B cell (primary cell): ENCODE results near the gene CUBN. TPM values are rescaled to one million over a fixed set of nuclear protein-coding genes. Genes with fewer than 3 reads are reported as not detected.

Experiments used
- ATAC-seq: fragments of 200-7000 bp; cut with Tn5 transposase; one replicate; pipeline ENCODE4 v1.10.0; 2021; ENCODE audit warnings: low read depth, mild to moderate bottlenecking, moderate number of reproducible peaks, moderate library complexity
- CTCF ChIA-PET: fragments of 350-600 bp; sonication (Branson Sonifier 250); formaldehyde crosslinking; loops from one replicate; lab custom pipeline; 2021; ENCODE audit warnings: antibody characterized with exemption, inconsistent platforms; lab: Charles Lee
- POLR2A ChIA-PET: fragments of 350-600 bp; sonication (Branson Sonifier 250); formaldehyde crosslinking; loops from one replicate; lab custom pipeline; 2021; ENCODE audit warnings: antibody characterized with exemption; lab: Charles Lee
- DNase-seq: peaks from one replicate; pipeline ENCODE4 v3.0.0; 2013
- H2AFZ ChIP-seq: 2 replicates; pipeline ENCODE4 v1.6.1; 2012; ENCODE audit warnings: mild to moderate bottlenecking, low read depth, low read length; ENCODE audit not compliant: insufficient read depth, poor library complexity, severe bottlenecking
- H3K27ac ChIP-seq, 2 donors: 1 replicate in 1 of 2; 2 replicates in 1 of 2; pipeline ENCODE4 v1.5.1; 2012 to 2013; ENCODE audit warnings: low read length in 2 of 2, mild to moderate bottlenecking in 2 of 2, moderate library complexity in 1 of 2
- H3K27me3 ChIP-seq, 4 experiments: fragments of 200-600 bp in 1 of 4; sonication (generic) in 1 of 4; replicated peaks in 1 of 4; 1 replicate in 2 of 4; 2 replicates in 2 of 4; pipeline versions ENCODE4 v1.6.1 to v1.7.0; 2013 to 2016; ENCODE audit warnings: low read length in 3 of 4, mild to moderate bottlenecking in 2 of 4, mixed read lengths in 1 of 4, moderate library complexity in 1 of 4; ENCODE audit not compliant: insufficient read depth in 4 of 4, control insufficient read depth in 3 of 4; ENCODE audit errors: control extremely low read depth in 1 of 4
- H3K36me3 ChIP-seq, 2 experiments: replicated peaks in 1 of 2; 1 replicate in 1 of 2; 2 replicates in 1 of 2; pipeline versions ENCODE4 v1.6.1 to v1.7.1; 2013; ENCODE audit warnings: low read length in 1 of 2; ENCODE audit not compliant: insufficient read depth in 2 of 2, control insufficient read depth in 1 of 2; ENCODE audit errors: control extremely low read depth in 1 of 2, extremely low read depth in 1 of 2
- H3K4me1 ChIP-seq, 2 donors: fragments of 200-600 bp in 1 of 2; sonication (generic) in 1 of 2; 1 replicate in 1 of 2; 2 replicates in 1 of 2; pipeline versions ENCODE4 v1.5.1 to v1.6.1; 2013 to 2017; ENCODE audit warnings: low read length in 2 of 2; ENCODE audit not compliant: control insufficient read depth in 2 of 2, insufficient read depth in 2 of 2
- H3K4me2 ChIP-seq: replicated peaks from 2 replicates; pipeline ENCODE3; 2012; ENCODE audit warnings: mild to moderate bottlenecking, low read depth, low read length; ENCODE audit not compliant: poor library complexity, severe bottlenecking
- H3K4me3 ChIP-seq, 5 experiments: fragments of 200-600 bp in 1 of 5; sonication (generic) in 1 of 5; 1 replicate in 3 of 5; 2 replicates in 2 of 5; pipeline versions ENCODE4 v1.5.1 to v1.7.0; 2011 to 2016; ENCODE audit warnings: low read length in 4 of 5, mild to moderate bottlenecking in 4 of 5, low read depth in 2 of 5, control low read depth in 1 of 5, moderate library complexity in 1 of 5; ENCODE audit not compliant: insufficient read depth in 1 of 5; ENCODE audit errors: control extremely low read depth in 1 of 5, extremely low read depth in 1 of 5
- H3K79me2 ChIP-seq: fragments of 200-600 bp; sonication (generic); one replicate; pipeline ENCODE4 v1.6.0; 2016; ENCODE audit warnings: low read length; ENCODE audit not compliant: control insufficient read depth, insufficient read depth
- H3K9ac ChIP-seq: fragments of 200-600 bp; sonication (generic); 2 replicates; pipeline ENCODE4 v1.6.1; 2017; ENCODE audit warnings: mild to moderate bottlenecking, low read length, moderate library complexity
- H3K9me3 ChIP-seq, 3 donors: one replicate each; pipeline versions ENCODE4 v1.6.1 to v1.7.1; 2013; ENCODE audit warnings: low read length in 2 of 3; ENCODE audit not compliant: control insufficient read depth in 2 of 3, insufficient read depth in 1 of 3; ENCODE audit errors: control extremely low read depth in 1 of 3
- H4K20me1 ChIP-seq: 2 replicates; pipeline ENCODE4 v1.6.0; 2012; ENCODE audit warnings: mild to moderate bottlenecking, low read length; ENCODE audit not compliant: insufficient read depth, control insufficient read depth, poor library complexity, severe bottlenecking
- H3K27ac Mint-ChIP-seq: one replicate; pipeline ENCODE4 v1.8.0; 2021; ENCODE audit warnings: mixed read lengths
- H3K27me3 Mint-ChIP-seq: one replicate; pipeline ENCODE4 v1.8.0; 2021; ENCODE audit warnings: mixed read lengths
- H3K4me1 Mint-ChIP-seq: one replicate; pipeline ENCODE4 v1.8.0; 2021; ENCODE audit warnings: mixed read lengths
- H3K4me3 Mint-ChIP-seq: one replicate; pipeline ENCODE4 v1.8.0; 2021; ENCODE audit warnings: mixed read lengths
- H3K9me3 Mint-ChIP-seq: one replicate; pipeline ENCODE4 v1.8.0; 2022; ENCODE audit warnings: mixed read lengths; ENCODE audit not compliant: insufficient read depth
- CTCF ChIP-seq: fragments of 200-600 bp; IDR thresholded peaks from one replicate; pipeline ENCODE4 v1.8.0; 2022; ENCODE audit warnings: antibody characterized with exemption, mild to moderate bottlenecking
- EZH2 ChIP-seq: IDR thresholded peaks from 2 replicates; pipeline ENCODE4 v1.6.1; 2012; ENCODE audit warnings: borderline replicate concordance, low read depth, mild to moderate bottlenecking, moderate library complexity, low read length; ENCODE audit not compliant: insufficient read depth, poor library complexity, severe bottlenecking
- WGBS: methylation state at CpG from one replicate; pipeline ENCODE4 v1.1.5; 2013; ENCODE audit warnings: missing lambda C conversion rate; ENCODE audit not compliant: insufficient coverage; 5-methylcytosine and 5-hydroxymethylcytosine counted together
- intact Hi-C: fragments of 100-400 bp; cut with micrococcal nuclease; formaldehyde crosslinking; loops from one replicate; pipeline ENCODE4 v1.10.0; 2022
- polyA plus RNA-seq: library from polyadenylated mRNA; depleted of rRNA; stranded (reverse); fragments of >200 nt; gene quantifications from 2 replicates; pipeline ENCODE4 v1.2.3, GENCODE V29; 2012
- total RNA-seq, 2 donors: library from RNA; stranded (reverse); fragments of 120-200 nt in 1 of 2; gene quantifications; 1 replicate in 1 of 2; 2 replicates in 1 of 2; pipeline versions ENCODE4 v1.2.3 to v1.2.4, GENCODE V29; 2013 to 2022

The CUBN gene
- total and polyA plus RNA-seq, 2 donors (not counting 1 experiment from before 2014, with no cell fraction given) = 4.2 to 5.7 TPM

- no peak overlapping the region for H3K27ac Mint-ChIP-seq
- no peaks in the 10 kb centered on the region for H4K20me1 ChIP-seq
- H3K9me3 ChIP-seq = no peaks in the 10 kb centered on the region
- DNase-seq = no peak
- no peaks in the 10 kb centered on the region for H3K4me1 Mint-ChIP-seq
- no peak overlapping the region for H2AFZ ChIP-seq
- H3K4me2 ChIP-seq = no peak overlapping the region
- no peaks in the 10 kb centered on the region for H3K36me3 ChIP-seq
- POLR2A ChIA-PET = no interaction called here
- no peak overlapping the region for H3K9ac ChIP-seq
- CTCF ChIA-PET = no interaction called here
- no peaks in the 10 kb centered on the region for H3K4me1 ChIP-seq
- H3K27me3 Mint-ChIP-seq = no peaks in the 10 kb centered on the region
- no peaks in the 10 kb centered on the region for H3K9me3 Mint-ChIP-seq
- no peak overlapping the region for H3K4me3 ChIP-seq
- H3K4me3 Mint-ChIP-seq = no peak overlapping the region
- 96% methylated on average over 4 of the region's 7 CpGs for WGBS
- H3K27ac ChIP-seq = no peak overlapping the region
- no peak for ATAC-seq
- intact Hi-C loops = no loop called here
- TF ChIP-seq EZH2 = no peak
- TF ChIP-seq CTCF = no peak
- H3K79me2 ChIP-seq = no peaks in the 10 kb centered on the region
- H3K27me3 ChIP-seq = no peaks in the 10 kb centered on the region
These were observed 164.3 kb downstream of the CUBN start for GRCh38 chr10:16965344-16965616.

GRCh38 chr10:16964576-16965343 lies 164.9 kb downstream of the CUBN start:
- DNase-seq (no peak), ATAC-seq (no peak)
- ChIA-PET POLR2A (no interaction called here), CTCF (no interaction called here)
- Histone ChIP-seq H2AFZ (no peak overlapping the region), H4K20me1 (no peaks in the 10 kb centered on the region), H3K79me2 (no peaks in the 10 kb centered on the region), H3K4me2 (no peak overlapping the region), H3K27me3 (no peaks in the 10 kb centered on the region), H3K4me1 (no peaks in the 10 kb centered on the region), H3K9ac (no peak overlapping the region), H3K27ac (no peak overlapping the region), H3K9me3 (no peaks in the 10 kb centered on the region), H3K36me3 (no peaks in the 10 kb centered on the region), H3K4me3 (no peak overlapping the region)
- no peaks in the 10 kb centered on the region for H3K4me1 Mint-ChIP-seq
- no peak overlapping the region for H3K27ac Mint-ChIP-seq
- H3K9me3 Mint-ChIP-seq = no peaks in the 10 kb centered on the region
- intact Hi-C loops = no loop called here
- H3K27me3 Mint-ChIP-seq = no peaks in the 10 kb centered on the region
- TF ChIP-seq CTCF (no peak), EZH2 (no peak)
- WGBS = 97% methylated on average over 15 of the region's 15 CpGs
- no peak overlapping the region for H3K4me3 Mint-ChIP-seq
